Activated naive CD4-positive, alpha-beta T cell treated with anti-CD3 and anti-CD28 coated beads, Interleukin-2, amount 50 U/mL, for 72 hours (primary cell): Measurements from ENCODE around the gene NR6A1. TPM values are rescaled to one million over a fixed set of nuclear protein-coding genes. Genes with fewer than 3 reads are reported as not detected.
A peak's percentile ranks its signal among the peaks of the same experiment; 100 is the strongest.

Experiments
- ATAC-seq, 2 donors: fragments of 150-1000 bp; cut with Tn5 transposase; 2 replicates each; pipeline ENCODE4 v1.10.0; 2021; ENCODE audit warnings: mild to moderate bottlenecking in 2 of 2, moderate library complexity in 2 of 2
- DNase-seq, 2 donors: peaks; one replicate each; pipeline ENCODE4 v3.0.0; 2021 to 2022; ENCODE audit warnings: low spot score in 2 of 2
- H3K27ac Mint-ChIP-seq, 2 donors: one replicate each; pipeline ENCODE4 v1.8.0; 2022; ENCODE audit warnings: mild to moderate bottlenecking in 2 of 2, mixed read lengths in 2 of 2
- H3K36me3 Mint-ChIP-seq, 2 donors: one replicate each; pipeline ENCODE4 v1.8.0; 2022; ENCODE audit warnings: mixed read lengths in 2 of 2
- H3K9me3 Mint-ChIP-seq, 2 donors: one replicate each; pipeline ENCODE4 v1.8.0; 2022; ENCODE audit warnings: mixed read lengths in 2 of 2
- total RNA-seq, 2 donors: library from RNA; stranded (reverse); gene quantifications; one replicate each; pipeline ENCODE4 v1.2.3, GENCODE V29; 2022

The NR6A1 gene
- under 1 TPM; 0.58 to 0.84 TPM for total RNA-seq

GRCh38 chr9:124771021-124771866, at the start of gene NR6A1:
NR6A1 (minus strand) TSS chr9:124771311.
- DNase-seq (peak; percentile 88 to 96), ATAC-seq (peak; percentile 87 to 90)
- H3K27ac Mint-ChIP-seq = peak within 1 kb of the TSS; percentile 57 to 67
- no peaks in the 10 kb centered on the region for H3K9me3 Mint-ChIP-seq
- H3K36me3 Mint-ChIP-seq = peaks cover 1 to 17% of the 10 kb centered on the region in 2 donors

- peak overlapping the region in 1 of 2 donors; percentile 46 for H3K27ac Mint-ChIP-seq
- peak; percentile 72 to 97 for ATAC-seq
- H3K36me3 Mint-ChIP-seq = no peaks in the 10 kb centered on the region
Measured at GRCh38 chr9:124818431-124819281, 47.5 kb upstream of the NR6A1 start.

GRCh38 chr9:124815601-124816000, 44.5 kb upstream of the NR6A1 start:
- Mint-ChIP-seq H3K27ac (no peak overlapping the region), H3K36me3 (no peaks in the 10 kb centered on the region), H3K9me3 (no peaks in the 10 kb centered on the region)
- DNase-seq (no peak), ATAC-seq (no peak)

More at GRCh38 chr9:124818431-124819281, 47.5 kb upstream of the NR6A1 start:
- DNase-seq = peak in 1 of 2 donors; percentile 65
- H3K9me3 Mint-ChIP-seq = no peaks in the 10 kb centered on the region

GRCh38 chr9:124814164-124814535, 43.0 kb upstream of the NR6A1 start:
- Mint-ChIP-seq H3K36me3 (no peaks in the 10 kb centered on the region), H3K27ac (no peak overlapping the region), H3K9me3 (no peaks in the 10 kb centered on the region)
- DNase-seq (no peak), ATAC-seq (no peak)

- ATAC-seq (no peak), DNase-seq (no peak)
- no peak overlapping the region for H3K27ac Mint-ChIP-seq
- no peaks in the 10 kb centered on the region for H3K9me3 Mint-ChIP-seq
- no peaks in the 10 kb centered on the region for H3K36me3 Mint-ChIP-seq
Measured at GRCh38 chr9:124813501-124814163, 42.5 kb upstream of the NR6A1 start.

GRCh38 chr9:124813041-124813440, 41.9 kb upstream of the NR6A1 start:
- no peak for DNase-seq
- H3K27ac Mint-ChIP-seq = no peak overlapping the region
- ATAC-seq = no peak
- no peaks in the 10 kb centered on the region for H3K9me3 Mint-ChIP-seq
- no peaks in the 10 kb centered on the region for H3K36me3 Mint-ChIP-seq

- H3K9me3 Mint-ChIP-seq = no peaks in the 10 kb centered on the region
- no peak for ATAC-seq
- no peak overlapping the region for H3K27ac Mint-ChIP-seq
- H3K36me3 Mint-ChIP-seq = no peaks in the 10 kb centered on the region
- DNase-seq = no peak
Measured at GRCh38 chr9:124812441-124812876, 41.3 kb upstream of the NR6A1 start.

- H3K36me3 Mint-ChIP-seq = no peaks in the 10 kb centered on the region
- no peak overlapping the region for H3K27ac Mint-ChIP-seq
- DNase-seq (no peak), ATAC-seq (no peak)
- H3K9me3 Mint-ChIP-seq = no peaks in the 10 kb centered on the region
Measured at GRCh38 chr9:124810663-124811355, 39.7 kb upstream of the NR6A1 start.

GRCh38 chr9:124809741-124810500, 38.8 kb upstream of the NR6A1 start:
- Mint-ChIP-seq H3K27ac (no peak overlapping the region), H3K36me3 (no peaks in the 10 kb centered on the region), H3K9me3 (no peaks in the 10 kb centered on the region)
- ATAC-seq (no peak), DNase-seq (no peak)

- no peak overlapping the region for H3K27ac Mint-ChIP-seq
- H3K36me3 Mint-ChIP-seq = no peaks in the 10 kb centered on the region
- DNase-seq = no peak
- no peaks in the 10 kb centered on the region for H3K9me3 Mint-ChIP-seq
- no peak for ATAC-seq
Measured at GRCh38 chr9:124809211-124809610, 38.1 kb upstream of the NR6A1 start.

GRCh38 chr9:124808246-124808956, 37.3 kb upstream of the NR6A1 start:
- Mint-ChIP-seq H3K36me3 (no peaks in the 10 kb centered on the region), H3K9me3 (no peaks in the 10 kb centered on the region), H3K27ac (no peak overlapping the region)
- ATAC-seq (no peak), DNase-seq (no peak)

- H3K27ac Mint-ChIP-seq = no peak overlapping the region
- H3K36me3 Mint-ChIP-seq = no peaks in the 10 kb centered on the region
- ATAC-seq (no peak), DNase-seq (no peak)
- H3K9me3 Mint-ChIP-seq = no peaks in the 10 kb centered on the region
Measured at GRCh38 chr9:124805186-124805585, 34.1 kb upstream of the NR6A1 start.

GRCh38 chr9:124803911-124804310, 32.8 kb upstream of the NR6A1 start:
- ATAC-seq = no peak
- no peak for DNase-seq
- H3K9me3 Mint-ChIP-seq = no peaks in the 10 kb centered on the region
- no peak overlapping the region for H3K27ac Mint-ChIP-seq
- H3K36me3 Mint-ChIP-seq = no peaks in the 10 kb centered on the region

- H3K27ac Mint-ChIP-seq = no peak overlapping the region
- no peaks in the 10 kb centered on the region for H3K9me3 Mint-ChIP-seq
- no peaks in the 10 kb centered on the region for H3K36me3 Mint-ChIP-seq
- DNase-seq (no peak), ATAC-seq (no peak)
Measured at GRCh38 chr9:124802426-124802825, 31.3 kb upstream of the NR6A1 start.

- no peaks in the 10 kb centered on the region for H3K9me3 Mint-ChIP-seq
- ATAC-seq (no peak), DNase-seq (no peak)
- H3K36me3 Mint-ChIP-seq = no peaks in the 10 kb centered on the region
- no peak overlapping the region for H3K27ac Mint-ChIP-seq
Measured at GRCh38 chr9:124801356-124801755, 30.2 kb upstream of the NR6A1 start.
